ENCODE results near the gene FAM199X. TPM values are rescaled to one million over a fixed set of nuclear protein-coding genes. Genes with fewer than 3 reads are reported as not detected.

The FAM199X gene
- 88.1 TPM for total RNA-seq

GRCh38 chrX:104165894-104166734 lies at the start of gene FAM199X:
Gene FAM199X (plus strand): TSS chrX:104166453. CDS start chrX:104166786, 333 bp downstream.
- peak; percentile 82 for DNase-seq

GRCh38 chrX:104117759-104118158 lies 48.5 kb upstream of the FAM199X start:
- no peak for DNase-seq

- no peak for DNase-seq
Measured at GRCh38 chrX:104118765-104119164, 47.5 kb upstream of the FAM199X start.

- no peak for DNase-seq
Measured at GRCh38 chrX:104122829-104123228, 43.4 kb upstream of the FAM199X start.

GRCh38 chrX:104126856-104127255 lies 39.4 kb upstream of the FAM199X start:
- DNase-seq: no peak

DNA sequence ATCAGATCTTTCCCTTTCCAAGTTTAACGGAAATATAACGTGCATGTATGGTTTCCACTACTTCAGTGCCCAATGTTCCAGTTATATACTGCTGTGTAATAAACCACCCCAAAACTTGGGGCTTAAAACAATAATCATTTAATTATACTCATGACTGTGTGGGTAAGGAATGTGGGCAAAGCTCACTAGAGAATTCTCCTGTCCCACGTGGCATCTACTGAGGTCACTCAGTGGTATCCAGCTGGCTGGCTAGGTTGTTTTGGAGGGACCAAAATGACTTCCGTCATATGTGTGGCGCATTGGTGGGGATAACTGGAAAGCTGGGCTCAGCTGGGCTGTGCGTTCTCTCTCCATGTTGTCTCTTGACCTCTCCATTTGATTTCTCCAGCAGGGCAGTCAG lies 35.4 kb upstream of the FAM199X start:
- DNase-seq: no peak

GRCh38 chrX:104134583-104135261 lies 31.5 kb upstream of the FAM199X start:
- DNase-seq: no peak

DNA sequence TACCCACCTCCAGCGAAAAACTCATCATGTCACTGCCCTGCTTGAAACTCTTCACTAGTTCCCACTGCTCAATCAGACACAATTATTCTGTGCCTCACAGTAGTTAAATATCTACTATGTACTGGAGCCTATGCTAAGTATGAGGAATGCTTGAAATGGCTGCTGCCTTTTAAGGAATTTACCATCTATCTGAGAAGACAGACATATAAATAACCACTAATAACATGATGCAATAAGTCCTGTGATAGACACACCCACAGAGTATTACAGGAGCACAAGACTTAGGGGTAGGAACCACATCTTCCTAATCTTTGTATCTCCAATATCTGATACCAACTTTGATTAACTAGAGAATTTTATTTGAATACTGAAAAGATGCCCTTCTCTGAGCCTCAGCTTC lies 30.6 kb upstream of the FAM199X start:
- no peak for DNase-seq

GRCh38 chrX:104136241-104137019 lies 29.8 kb upstream of the FAM199X start:
- peak; percentile 56 for DNase-seq

DNA sequence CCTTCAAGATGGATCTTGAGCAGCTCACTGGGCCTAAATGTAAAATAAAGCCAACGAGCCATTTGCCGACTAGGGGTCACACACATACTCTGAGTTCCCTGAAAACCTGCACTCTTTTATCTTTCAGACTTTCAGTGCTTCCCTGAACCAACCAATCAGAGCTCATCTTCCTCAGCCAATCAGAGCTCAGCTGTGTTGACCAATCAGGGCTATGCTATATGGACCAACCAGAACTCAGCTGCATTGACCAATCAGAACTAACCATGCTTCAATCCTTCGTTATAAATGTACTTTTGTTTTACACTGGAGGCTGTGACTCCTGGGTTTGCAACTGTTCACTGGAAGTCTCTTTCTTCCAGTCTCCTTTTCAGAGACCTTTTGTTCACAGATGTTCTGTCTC lies 28.8 kb upstream of the FAM199X start:
- DNase-seq: no peak

GRCh38 chrX:104141087-104141760 lies 25.0 kb upstream of the FAM199X start:
- DNase-seq: no peak

- no peak for DNase-seq
Measured at GRCh38 chrX:104151037-104151436, 15.2 kb upstream of the FAM199X start.

DNA sequence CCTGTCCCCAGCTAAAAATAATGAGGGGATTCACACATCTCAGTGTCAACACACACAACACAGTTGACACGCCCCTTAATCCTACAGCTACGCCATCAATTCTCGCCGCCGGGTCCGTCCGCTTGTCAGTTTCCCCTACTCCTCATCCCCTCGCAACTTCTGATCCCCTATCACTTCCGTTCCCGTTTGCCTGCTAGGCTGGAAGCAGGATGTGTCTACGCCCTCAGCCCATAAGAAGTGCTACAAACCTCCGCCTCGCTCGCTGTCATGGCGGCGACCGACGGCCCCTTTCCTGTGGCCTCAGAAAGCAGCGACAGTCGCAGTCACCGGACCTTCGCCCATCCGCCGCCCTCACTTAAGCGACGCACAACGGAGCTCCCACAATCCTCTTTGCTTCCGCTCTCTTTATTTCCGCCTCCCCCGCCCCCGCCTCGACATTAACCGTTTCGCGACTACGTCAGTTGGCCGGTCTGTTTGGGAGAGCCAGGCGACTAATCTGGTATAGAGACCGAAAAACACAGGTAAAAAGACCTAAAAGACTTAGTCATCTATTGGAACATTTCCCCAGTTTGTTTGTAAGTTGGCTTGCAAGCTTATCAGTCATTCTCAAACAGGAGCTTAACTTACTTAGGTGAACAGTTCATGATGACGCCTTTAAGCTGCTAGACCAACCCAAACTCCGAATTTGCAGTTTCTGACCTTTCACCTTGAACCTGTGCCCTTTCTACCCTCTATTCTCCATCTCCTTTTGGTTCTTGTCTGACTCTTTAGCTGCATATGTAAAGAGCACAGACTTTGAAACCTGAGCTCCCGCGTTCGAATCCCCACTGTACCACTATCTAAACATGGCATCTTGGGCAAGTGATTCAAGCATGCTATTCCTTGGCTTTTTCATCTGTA lies 9.4 kb upstream of the FAM199X start, which contains the start of gene SLC25A53:
Gene SLC25A53, minus strand, starts transcription at position 380 of the 900 bp plus-strand sequence. CDS start 51,752 bp downstream, outside the sequence.
- DNase-seq: peak; percentile 81

DNA sequence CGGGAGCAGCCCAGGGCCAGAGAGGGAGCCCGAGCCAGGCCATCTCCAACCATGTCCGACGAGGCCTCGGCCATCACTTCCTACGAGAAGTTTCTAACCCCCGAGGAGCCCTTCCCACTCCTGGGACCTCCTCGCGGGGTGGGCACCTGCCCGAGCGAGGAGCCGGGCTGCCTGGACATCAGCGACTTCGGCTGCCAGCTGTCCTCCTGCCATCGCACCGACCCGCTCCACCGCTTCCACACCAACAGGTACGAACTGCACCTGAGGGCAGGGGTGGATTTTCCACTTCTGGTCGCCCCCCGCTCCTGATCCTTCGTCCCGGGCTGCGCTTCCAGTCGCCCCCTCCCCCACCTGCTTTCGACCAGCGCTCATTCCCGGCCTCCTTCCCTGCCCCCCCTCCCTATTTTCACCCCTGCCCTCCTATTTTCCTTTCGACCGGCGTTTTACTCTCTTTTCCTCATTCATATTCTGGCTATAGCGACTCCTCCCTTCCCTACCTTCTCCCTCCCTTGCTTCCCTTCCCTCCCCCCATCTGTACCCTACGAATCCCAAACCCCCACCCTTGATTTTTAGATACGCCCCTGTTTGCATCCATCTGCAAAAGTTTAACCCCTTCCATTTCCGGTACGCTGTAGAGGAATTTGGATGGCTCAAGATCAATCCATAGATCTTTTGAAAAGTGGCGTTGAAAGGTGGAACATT lies 633 bp downstream of the FAM199X start:
- no peak for DNase-seq

DNA sequence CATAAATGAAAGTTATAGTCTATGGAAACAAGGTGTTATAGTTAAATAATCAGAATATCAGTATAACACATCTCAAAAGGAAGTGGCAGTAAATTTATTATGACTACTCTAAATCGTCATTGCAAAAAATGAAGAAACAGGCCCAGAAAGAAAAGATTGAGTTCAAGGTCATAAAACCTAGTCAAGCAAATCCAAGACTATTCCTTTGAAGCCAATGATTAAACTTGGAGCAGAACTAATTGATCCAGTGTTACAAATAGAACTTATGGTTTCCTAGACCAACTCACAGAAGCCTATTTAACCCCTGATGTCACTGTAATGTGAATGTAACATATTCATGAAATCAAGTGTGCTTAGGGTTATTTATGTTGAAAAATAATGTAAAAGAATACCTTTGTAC lies 1.9 kb downstream of the FAM199X start:
- no peak for DNase-seq

DNA sequence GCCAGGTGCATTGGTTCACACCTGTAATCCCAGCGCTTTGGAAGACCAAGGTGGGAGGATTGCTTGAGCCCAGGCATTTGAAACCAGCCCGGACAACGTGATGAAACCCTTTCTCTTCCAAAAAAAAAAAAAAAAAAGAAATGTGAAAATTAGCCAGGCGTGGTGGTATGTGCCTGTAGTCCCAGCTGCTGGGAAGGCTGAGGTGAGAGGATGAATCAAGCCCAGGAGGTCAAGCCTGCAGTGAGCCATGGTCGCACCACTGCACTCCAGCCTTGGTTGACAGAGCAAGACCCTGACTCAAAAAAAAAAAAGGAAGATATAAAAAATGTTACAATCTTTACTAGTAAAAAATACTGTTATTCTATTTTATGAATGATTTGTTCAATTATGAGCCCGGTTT lies 5.9 kb downstream of the FAM199X start:
- no peak for DNase-seq

DNA sequence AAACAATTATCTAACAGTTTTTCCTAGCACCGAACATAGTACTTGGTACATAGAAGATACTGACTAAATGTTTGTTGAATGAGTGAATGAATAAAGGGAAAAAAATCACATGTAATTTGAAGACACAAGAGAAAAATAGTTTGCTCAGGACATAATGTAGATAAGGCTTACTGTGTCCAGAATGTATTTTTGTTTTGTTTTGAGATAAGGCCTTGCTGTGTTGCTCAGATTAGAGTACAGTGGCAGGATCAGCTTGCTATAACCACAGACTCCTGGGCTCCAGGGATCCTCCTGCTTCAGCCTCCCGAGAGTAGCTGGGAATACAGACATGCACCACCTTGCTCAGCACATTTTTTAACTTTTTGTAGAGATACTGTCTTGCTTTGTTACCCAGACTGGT lies 6.5 kb downstream of the FAM199X start:
- no peak for DNase-seq

- DNase-seq: no peak
Measured at GRCh38 chrX:104173841-104174240, 7.6 kb downstream of the FAM199X start.

GRCh38 chrX:104183685-104184084 lies 17.4 kb downstream of the FAM199X start:
- DNase-seq: no peak

GRCh38 chrX:104187931-104188330 lies 21.7 kb downstream of the FAM199X start:
- no peak for DNase-seq

Data from occipital lobe (tissue), 2 donors.